Pancreas (tissue), 10 donors: ENCODE results near the gene AZGP1. TPM values are rescaled to one million over a fixed set of nuclear protein-coding genes. Genes with fewer than 3 reads are reported as not detected.
"Not testable (repeated sequence)": the region's sequence is repeated elsewhere in the genome, so short reads cannot be mapped to it uniquely, and the experiment has no call there.

Experiments used
- ATAC-seq, 4 donors: fragments of 200-7000 bp; cut with Tn5 transposase; one replicate each; pipeline versions ENCODE4 v1.8.0 to v1.9.1; 2020; ENCODE audit warnings: mild to moderate bottlenecking in 4 of 4, moderate library complexity in 4 of 4
- DNase-seq, 6 donors: peaks; one replicate each; pipeline ENCODE4 v3.0.0-alpha.2; 2020
- FAIRE-seq: peaks from 2 replicates; lab custom pipeline; 2012; peaks lifted over from hg19 to GRCh38; lab: Jason Lieb, UNC
- H3K27ac ChIP-seq, 4 donors: fragments of 200-600 bp; sonication (generic); 1 replicate in 3 of 4; 2 replicates in 1 of 4; pipeline versions ENCODE4 v1.5.0 to v1.8.0; 2020
- H3K27me3 ChIP-seq, 4 donors: fragments of 200-600 bp; one replicate each; pipeline ENCODE4 v1.8.0; 2021
- H3K36me3 ChIP-seq, 3 donors: fragments of 200-600 bp; sonication (generic) in 1 of 3; one replicate each; pipeline versions ENCODE4 v1.5.0 to v1.8.0; 2020 to 2021
- H3K4me1 ChIP-seq, 3 donors: fragments of 200-600 bp; one replicate each; pipeline ENCODE4 v1.8.0; 2021
- H3K4me3 ChIP-seq, 4 donors: fragments of 200-600 bp; sonication (generic) in 2 of 4; one replicate each; pipeline versions ENCODE4 v1.5.0 to v1.8.0; 2020 to 2021
- H3K9me3 ChIP-seq, 4 donors: fragments of 200-600 bp; one replicate each; pipeline ENCODE4 v1.8.0; 2021
- WGBS, 2 donors: extraction: QIAGEN DNeasy Blood & Tissue Kit; methylation state at CpG; one replicate each; pipeline ENCODE4 v1.1.7; 2013; 5-methylcytosine and 5-hydroxymethylcytosine counted together
- intact Hi-C, 3 donors: fragments of 100-400 bp; cut with DNase I; formaldehyde crosslinking; loops; one replicate each; pipeline versions ENCODE4 v1.11.1 to v1.14.2; 2022
- polyA plus RNA-seq, 2 donors: library from polyadenylated mRNA; stranded (reverse); fragments of 200-250 nt; gene quantifications; one replicate each; pipeline ENCODE4 v1.2.3, GENCODE V29; 2013
- total RNA-seq, 6 donors: library from RNA; stranded (reverse); fragmentation: NEBNext Ultra II Directional in 4 of 6; extraction: Animal tissue kit (Norgen Biotek cat#: 25700) in 4 of 6; gene quantifications; one replicate each; pipeline versions ENCODE4 v1.2.1 to v1.2.4, GENCODE V29; 2021 to 2023
- TF ChIP-seq, protein P1 (sequence below), 4 donors: fragments of 200-600 bp; sonication (generic) in 3 of 4; IDR thresholded peaks; one replicate each; pipeline versions ENCODE4 v1.5.0 to v1.8.0; 2021; ENCODE audit warnings: antibody characterized with exemption in 4 of 4
- donor health status: healthy with polysubstance abuse.
- donor health status: DM: no; HTN: no; CAD: no; lungs with moderate emphysema.
- donor health status: DM: no; HTN: no; CAD: no.
- donor health status: control.
- donor health status: control.
- donor health status: Bipolar disorder and iron deficiency.
- donor health status: DM: yes; HTN: yes; CAD: no.
- donor health status: DM: no; HTN: no; CAD: no.
- donor health status: DM: no; HTN: no; CAD: no.
- donor health status: DM: yes; HTN: yes; CAD: no.

The AZGP1 gene
- total and polyA plus RNA-seq, 8 donors, result 174 to 686 (median 235) TPM

DNA sequence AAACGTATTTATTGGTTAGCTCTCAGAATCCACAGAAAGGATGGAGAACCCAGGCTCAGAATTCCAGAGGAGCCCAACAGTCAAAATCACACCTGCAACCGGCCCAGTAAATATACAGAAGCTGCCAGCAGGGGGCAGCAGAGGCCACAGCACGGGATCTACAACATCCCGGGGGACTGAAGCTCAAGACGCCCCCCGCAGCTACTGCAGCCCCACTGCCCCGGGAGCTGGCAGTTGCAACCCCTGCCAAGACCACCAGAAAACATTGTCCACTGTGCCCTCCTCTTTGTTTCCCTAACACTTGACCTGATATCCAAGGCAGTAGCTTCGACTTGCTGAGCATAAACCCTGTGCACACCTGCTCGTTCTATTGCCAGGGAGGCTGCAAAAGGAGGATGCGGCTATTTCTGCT is 4.0 kb upstream of the AZGP1 start:
- not testable (repeated sequence) for FAIRE-seq, H3K9me3 ChIP-seq, H3K4me1 ChIP-seq, H3K36me3 ChIP-seq, H3K27ac ChIP-seq, H3K4me3 ChIP-seq, H3K27me3 ChIP-seq
- TF ChIP-seq, protein P1, sequence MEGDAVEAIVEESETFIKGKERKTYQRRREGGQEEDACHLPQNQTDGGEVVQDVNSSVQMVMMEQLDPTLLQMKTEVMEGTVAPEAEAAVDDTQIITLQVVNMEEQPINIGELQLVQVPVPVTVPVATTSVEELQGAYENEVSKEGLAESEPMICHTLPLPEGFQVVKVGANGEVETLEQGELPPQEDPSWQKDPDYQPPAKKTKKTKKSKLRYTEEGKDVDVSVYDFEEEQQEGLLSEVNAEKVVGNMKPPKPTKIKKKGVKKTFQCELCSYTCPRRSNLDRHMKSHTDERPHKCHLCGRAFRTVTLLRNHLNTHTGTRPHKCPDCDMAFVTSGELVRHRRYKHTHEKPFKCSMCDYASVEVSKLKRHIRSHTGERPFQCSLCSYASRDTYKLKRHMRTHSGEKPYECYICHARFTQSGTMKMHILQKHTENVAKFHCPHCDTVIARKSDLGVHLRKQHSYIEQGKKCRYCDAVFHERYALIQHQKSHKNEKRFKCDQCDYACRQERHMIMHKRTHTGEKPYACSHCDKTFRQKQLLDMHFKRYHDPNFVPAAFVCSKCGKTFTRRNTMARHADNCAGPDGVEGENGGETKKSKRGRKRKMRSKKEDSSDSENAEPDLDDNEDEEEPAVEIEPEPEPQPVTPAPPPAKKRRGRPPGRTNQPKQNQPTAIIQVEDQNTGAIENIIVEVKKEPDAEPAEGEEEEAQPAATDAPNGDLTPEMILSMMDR (IDR thresholded peaks at IDR 0.05), result peak; percentile 66 to 80 (median 74)
- DNase-seq (peak in 3 of 6 donors; percentile 58 to 84 (median 67)), ATAC-seq (peak in 3 of 4 donors; percentile 45 to 68 (median 59))
- intact Hi-C loops, result loop anchor here in 1 of 3 donors (10.0 kb wide), 1 partner anchor 55 kb away; the partner anchor contains the start of gene GJC3
- 10 to 19% methylated on average over 6 to 10 of the region's 10 CpGs for WGBS, 2 donors

DNA sequence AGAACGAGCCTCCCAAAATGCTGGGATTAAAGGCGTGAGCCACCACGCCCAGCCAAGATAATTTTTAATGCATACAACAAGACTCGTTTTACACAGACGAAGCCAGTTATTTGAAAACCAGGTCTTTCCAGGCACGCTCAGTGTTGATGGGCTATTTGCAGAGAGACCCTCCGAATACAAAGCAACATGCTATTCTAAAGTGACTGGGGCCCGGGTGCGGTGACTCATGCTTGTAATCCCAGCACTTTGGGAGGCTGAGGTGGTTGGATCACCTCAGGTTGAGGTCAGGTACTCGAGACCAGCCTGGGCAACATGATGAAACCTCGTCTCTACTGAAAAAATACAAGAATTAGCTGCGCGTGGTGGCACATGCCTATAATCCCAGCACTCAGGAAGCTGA is 795 bp upstream of the AZGP1 start:
- TF ChIP-seq, protein P1 (IDR thresholded peaks at IDR 0.05), result no peak
- Histone ChIP-seq H3K27me3 (no peaks in the 10 kb centered on the region), H3K36me3 (peaks cover 0 to under 1% (median 0%) of the 10 kb centered on the region in 3 donors), H3K9me3 (no peaks in the 10 kb centered on the region), H3K4me3 (no peak overlapping the region), H3K27ac (peak overlapping the region in 1 of 4 donors; percentile 83), H3K4me1 (peaks cover 0 to 11% (median 0%) of the 10 kb centered on the region in 3 donors)
- DNase-seq (no peak), ATAC-seq (no peak), FAIRE-seq (no peak)
- whole genome bisulfite sequencing, 2 donors, result 64 to 76% methylated on average over 13 of the region's 13 CpGs
- intact Hi-C loops, result no loop called here

DNA sequence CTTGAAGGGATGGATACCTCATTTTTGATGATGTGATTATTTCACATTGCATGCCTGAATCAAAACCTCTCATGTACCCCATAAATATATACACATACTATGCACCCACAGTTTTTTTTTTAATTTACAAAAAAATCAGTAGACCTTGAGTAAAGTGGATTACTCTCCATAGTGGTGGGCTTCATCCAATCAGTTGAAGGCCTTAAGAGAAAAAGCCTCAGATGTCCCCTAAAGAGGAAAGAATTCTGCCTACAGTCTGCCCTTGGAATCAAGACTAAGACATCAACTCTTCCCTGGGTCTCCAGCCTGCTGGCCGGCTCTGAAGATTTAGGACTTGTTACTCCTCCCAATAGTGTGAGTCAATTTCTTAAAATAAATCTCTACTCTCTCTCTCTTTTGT is 1.1 kb downstream of the AZGP1 start:
- 32 to 35% methylated on average over 1 of the region's 1 CpG for WGBS, 2 donors
- peak overlapping the region in 3 of 4 donors; percentile 21 to 46 (median 46) for H3K4me3 ChIP-seq

DNA sequence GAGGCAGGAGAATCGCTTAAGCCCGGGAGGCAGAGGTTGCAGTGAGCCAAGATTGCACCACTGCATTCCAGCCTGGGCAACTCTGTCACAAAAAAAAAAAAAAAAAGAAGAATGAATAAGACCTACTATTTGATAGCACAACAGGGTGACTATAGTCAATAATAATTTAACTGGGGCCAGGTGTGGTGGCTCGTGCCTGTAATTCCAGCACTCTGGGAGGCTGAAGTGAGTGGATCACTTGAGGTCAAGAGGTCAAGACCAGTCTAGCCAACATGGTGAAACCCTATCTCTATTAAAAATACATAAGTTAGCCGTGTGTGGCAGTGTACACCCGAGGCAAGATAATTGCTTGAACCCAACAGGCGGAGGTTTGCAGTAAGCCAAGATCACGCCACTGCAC is 2.0 kb downstream of the AZGP1 start:
- FAIRE-seq, ATAC-seq, H3K27me3 ChIP-seq, intact Hi-C loops, H3K36me3 ChIP-seq, H3K27ac ChIP-seq, DNase-seq, H3K9me3 ChIP-seq: not testable (repeated sequence)
- WGBS, 2 donors, result 55 to 61% methylated on average over 7 of the region's 7 CpGs
- peak overlapping the region in 1 of 4 donors; percentile 46 for H3K4me3 ChIP-seq
- peaks cover 0 to 11% (median 0%) of the 10 kb centered on the region in 3 donors for H3K4me1 ChIP-seq

More for the DNA sequence above, 1.1 kb downstream of the AZGP1 start:
- no peaks in the 10 kb centered on the region for H3K9me3 ChIP-seq
- peaks cover 0 to 11% (median 0%) of the 10 kb centered on the region in 3 donors for H3K4me1 ChIP-seq
- no peak overlapping the region for H3K27ac ChIP-seq
- peaks cover 0 to 4% (median 0%) of the 10 kb centered on the region in 3 donors for H3K36me3 ChIP-seq
- intact Hi-C loops, result no loop called here
- no peaks in the 10 kb centered on the region for H3K27me3 ChIP-seq
- FAIRE-seq (no peak), DNase-seq (no peak), ATAC-seq (no peak)
- TF ChIP-seq, protein P1 (IDR thresholded peaks at IDR 0.05), result no peak

DNA sequence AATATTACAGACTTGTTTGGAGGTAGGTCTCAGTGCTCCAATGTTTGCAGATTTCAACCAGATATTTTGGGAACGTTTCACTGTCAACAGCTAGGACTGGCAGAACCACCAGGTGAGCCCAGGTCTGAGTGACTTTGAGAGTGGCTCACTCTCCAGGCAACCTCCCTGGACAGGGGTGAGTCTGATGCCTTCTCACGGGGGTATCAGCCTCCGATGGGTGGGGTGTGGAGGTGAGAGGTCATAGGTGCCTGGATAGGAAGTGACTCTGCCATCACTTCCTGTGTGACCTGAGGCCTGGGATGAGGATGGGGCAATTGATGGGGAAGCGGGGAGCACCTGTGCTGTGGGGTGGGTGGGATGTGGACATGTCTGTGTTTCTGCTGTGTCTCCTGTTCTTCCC is 4.6 kb downstream of the AZGP1 start:
- 68 to 69% methylated on average over 4 of the region's 4 CpGs for WGBS, 2 donors
- H3K4me1 ChIP-seq, result peaks cover 0 to 11% (median 0%) of the 10 kb centered on the region in 3 donors
- no peak for ATAC-seq
- no peaks in the 10 kb centered on the region for H3K9me3 ChIP-seq
- no peak for DNase-seq
- H3K4me3 ChIP-seq, result no peak overlapping the region
- TF ChIP-seq, protein P1 (IDR thresholded peaks at IDR 0.05), result no peak
- H3K27me3 ChIP-seq, result no peaks in the 10 kb centered on the region
- intact Hi-C loops, result no loop called here
- H3K27ac ChIP-seq, result no peak overlapping the region
- no peak for FAIRE-seq
- H3K36me3 ChIP-seq, result peaks cover 0 to 12% (median 0%) of the 10 kb centered on the region in 3 donors

DNA sequence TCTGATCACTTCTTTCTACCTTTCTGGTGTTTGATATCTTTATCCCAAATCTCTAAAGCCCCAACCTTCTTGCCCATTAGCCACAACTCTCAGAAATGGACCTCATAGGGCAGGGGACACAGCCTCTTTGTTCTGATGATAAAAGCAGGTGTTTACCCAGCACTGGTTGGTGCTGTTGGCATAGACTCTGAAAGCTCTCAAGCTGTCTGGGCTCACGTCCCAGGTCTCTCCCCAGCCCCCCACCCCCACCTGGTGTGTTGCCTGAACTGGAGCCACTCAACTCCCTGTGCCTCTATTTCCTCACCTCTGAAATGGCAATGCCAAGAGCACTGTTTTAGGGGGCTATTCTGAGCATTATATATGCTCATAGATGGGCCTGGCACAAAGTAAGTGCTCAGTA is 6.0 kb downstream of the AZGP1 start:
- peaks cover 0 to 12% (median 0%) of the 10 kb centered on the region in 3 donors for H3K36me3 ChIP-seq
- H3K4me1 ChIP-seq, FAIRE-seq, H3K27me3 ChIP-seq, DNase-seq, H3K4me3 ChIP-seq, intact Hi-C loops, H3K9me3 ChIP-seq, H3K27ac ChIP-seq: not testable (repeated sequence)
- WGBS, 2 donors, result 0% methylated on average over 1 of the region's 1 CpG
- peak; percentile 55 to 84 (median 68) for ATAC-seq
